Fibroblast of the aortic adventitia (primary cell): Measurements from ENCODE around the gene REEP1. TPM values are rescaled to one million over a fixed set of nuclear protein-coding genes. Genes with fewer than 3 reads are reported as not detected.

Experiments
- DNase-seq: peaks from one replicate; pipeline ENCODE4 v3.0.0-alpha.2; 2010; ENCODE audit warnings: low read depth
- H3K4me3 ChIP-seq: 2 replicates; pipeline ENCODE4 v1.5.1; 2011; ENCODE audit warnings: low read depth, mild to moderate bottlenecking, control low read depth, low read length, moderate library complexity
- CTCF ChIP-seq: IDR thresholded peaks from 2 replicates; pipeline ENCODE4 v1.5.1; 2011; ENCODE audit warnings: mild to moderate bottlenecking, low read length, control low read depth, inconsistent platforms; ENCODE audit not compliant: insufficient read depth
- total RNA-seq: library from RNA; depleted of rRNA; stranded (reverse); fragments of >200 nt; gene quantifications from 2 replicates; pipeline ENCODE4 v1.2.3, GENCODE V29; 2012; ENCODE audit warnings: low replicate concordance

The REEP1 gene
- total RNA-seq, 1 donor = 0.27 TPM

- DNase-seq = no peak
- no peak for TF ChIP-seq CTCF
- no peak overlapping the region for H3K4me3 ChIP-seq
Observed at GRCh38 chr2:86218124-86218523, 119.3 kb downstream of the REEP1 start.

GRCh38 chr2:86216575-86217555, 120.6 kb downstream of the REEP1 start:
- H3K4me3 ChIP-seq = no peak overlapping the region
- TF ChIP-seq CTCF = no peak
- peak; percentile 54 for DNase-seq

GRCh38 chr2:86214503-86214832, 123.0 kb downstream of the REEP1 start:
- DNase-seq = no peak
- H3K4me3 ChIP-seq = no peak overlapping the region
- no peak for TF ChIP-seq CTCF

DNA sequence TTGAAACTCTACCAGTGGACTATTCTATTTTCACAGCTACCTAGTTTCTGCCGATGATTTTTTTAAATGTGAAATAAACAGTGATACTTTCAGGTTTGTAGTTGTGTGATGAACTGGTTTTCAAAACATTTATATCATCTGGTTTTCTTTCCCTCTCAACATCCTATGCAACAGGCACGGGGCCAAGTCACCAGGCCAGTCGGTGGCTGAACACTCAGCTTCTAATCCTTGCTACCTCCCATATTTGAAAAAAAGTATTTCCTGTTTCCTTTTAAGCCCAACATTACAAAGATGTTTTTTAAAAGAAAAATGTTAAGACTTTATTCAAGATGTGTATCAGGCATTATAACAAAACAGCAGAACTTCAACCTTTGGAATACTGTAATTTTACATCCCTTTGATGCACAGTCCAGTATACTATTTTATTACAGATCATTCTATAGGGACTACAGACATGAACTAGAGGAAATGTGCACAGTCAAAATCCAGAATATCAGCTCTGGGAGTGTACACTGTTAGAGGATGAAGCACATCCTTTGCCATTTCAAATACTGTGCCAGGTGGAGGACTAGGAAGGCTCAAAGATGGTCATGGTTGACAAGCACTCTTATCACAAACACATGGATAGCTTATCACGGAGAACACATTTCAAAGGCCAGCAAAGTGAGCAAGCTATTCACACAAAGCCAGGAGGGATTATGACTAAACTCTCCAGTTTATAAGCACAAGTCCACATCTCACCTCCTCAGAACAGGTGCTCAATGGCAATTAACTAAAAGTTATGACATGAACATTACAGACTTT, 123.5 kb downstream of the REEP1 start:
- no peak overlapping the region for H3K4me3 ChIP-seq
- DNase-seq = peak; percentile 43
- no peak for TF ChIP-seq CTCF

DNA sequence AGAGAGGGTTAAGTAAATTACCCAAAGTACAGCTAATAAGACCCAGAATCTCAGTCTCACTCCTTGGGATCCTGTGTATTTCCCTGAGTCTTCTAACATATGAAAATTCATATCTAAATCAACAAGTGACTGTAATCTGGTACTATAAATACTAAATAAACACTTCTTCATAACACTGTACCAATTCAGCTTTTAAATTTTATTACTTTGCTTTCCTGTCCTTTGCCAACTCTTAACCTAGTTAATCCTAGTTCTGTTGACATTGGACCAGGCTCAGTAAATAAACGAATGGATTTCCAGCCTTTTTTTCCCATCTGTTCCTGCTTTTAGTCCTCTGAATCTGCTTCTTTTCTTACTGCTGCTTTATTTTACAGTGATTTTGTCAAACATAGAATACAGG, 124.4 kb downstream of the REEP1 start:
- H3K4me3 ChIP-seq = no peak overlapping the region
- DNase-seq = no peak
- no peak for TF ChIP-seq CTCF

- H3K4me3 ChIP-seq = no peak overlapping the region
- no peak for DNase-seq
- no peak for TF ChIP-seq CTCF
Observed at GRCh38 chr2:86211796-86212188, 125.6 kb downstream of the REEP1 start.
